ENCODE results near the gene IL13.

Gene IL13

DNA sequence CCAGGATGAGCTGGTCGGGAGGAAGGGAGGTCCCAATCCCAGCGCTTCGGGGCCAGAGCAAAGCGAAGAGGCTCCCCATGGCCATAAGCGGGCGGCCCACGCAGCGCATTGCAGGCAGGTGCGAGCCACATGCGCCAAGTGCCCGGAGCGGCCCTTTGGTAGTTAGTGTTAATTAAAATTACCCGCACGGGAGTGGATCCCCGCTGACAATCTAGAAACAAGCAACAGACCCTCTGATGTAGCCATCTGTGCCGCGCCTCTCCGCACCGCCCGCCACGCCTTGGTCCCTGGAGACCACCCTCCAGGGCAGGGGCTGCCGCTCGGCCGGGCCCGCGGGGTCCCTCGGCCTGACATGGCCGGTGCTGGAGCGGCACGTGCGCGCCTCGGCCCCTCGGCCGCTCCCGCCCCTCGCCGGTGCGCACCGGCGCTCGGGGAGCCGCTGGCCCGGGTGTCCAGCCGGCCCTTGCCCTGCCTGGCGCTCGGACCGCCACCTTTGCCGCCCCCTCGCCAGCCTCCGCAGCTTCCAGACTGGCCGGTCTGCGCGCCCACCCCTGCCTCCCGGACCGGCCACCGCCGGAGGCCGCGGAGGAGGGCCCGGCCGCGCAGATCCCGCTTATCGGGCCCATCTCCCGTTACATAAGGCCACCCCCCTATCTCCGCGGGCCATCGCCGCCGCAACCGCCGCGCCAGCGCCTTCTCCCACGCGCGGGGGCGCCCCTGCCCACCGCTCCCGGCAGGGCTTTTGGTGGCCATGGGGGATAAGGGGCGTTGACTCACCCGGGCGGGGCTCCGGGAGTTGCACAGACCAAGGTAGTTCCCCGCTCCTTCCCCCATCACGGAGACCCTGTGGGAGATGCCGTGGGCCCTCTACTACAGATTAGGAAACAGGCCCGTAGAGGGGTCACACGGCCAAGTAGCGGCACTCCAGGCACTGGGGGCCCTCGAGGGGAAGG lies 1.9 kb upstream of the IL13 start:
- peak overlapping the region; percentile 5 for H3K4me3 ChIP-seq (ENCODE audit: low read depth, low read length)

GRCh38 chr5:132656774-132657355 lies 1.1 kb upstream of the IL13 start:
- H3K4me3 ChIP-seq (ENCODE audit: low read depth, low read length) = no peak overlapping the region

DNA sequence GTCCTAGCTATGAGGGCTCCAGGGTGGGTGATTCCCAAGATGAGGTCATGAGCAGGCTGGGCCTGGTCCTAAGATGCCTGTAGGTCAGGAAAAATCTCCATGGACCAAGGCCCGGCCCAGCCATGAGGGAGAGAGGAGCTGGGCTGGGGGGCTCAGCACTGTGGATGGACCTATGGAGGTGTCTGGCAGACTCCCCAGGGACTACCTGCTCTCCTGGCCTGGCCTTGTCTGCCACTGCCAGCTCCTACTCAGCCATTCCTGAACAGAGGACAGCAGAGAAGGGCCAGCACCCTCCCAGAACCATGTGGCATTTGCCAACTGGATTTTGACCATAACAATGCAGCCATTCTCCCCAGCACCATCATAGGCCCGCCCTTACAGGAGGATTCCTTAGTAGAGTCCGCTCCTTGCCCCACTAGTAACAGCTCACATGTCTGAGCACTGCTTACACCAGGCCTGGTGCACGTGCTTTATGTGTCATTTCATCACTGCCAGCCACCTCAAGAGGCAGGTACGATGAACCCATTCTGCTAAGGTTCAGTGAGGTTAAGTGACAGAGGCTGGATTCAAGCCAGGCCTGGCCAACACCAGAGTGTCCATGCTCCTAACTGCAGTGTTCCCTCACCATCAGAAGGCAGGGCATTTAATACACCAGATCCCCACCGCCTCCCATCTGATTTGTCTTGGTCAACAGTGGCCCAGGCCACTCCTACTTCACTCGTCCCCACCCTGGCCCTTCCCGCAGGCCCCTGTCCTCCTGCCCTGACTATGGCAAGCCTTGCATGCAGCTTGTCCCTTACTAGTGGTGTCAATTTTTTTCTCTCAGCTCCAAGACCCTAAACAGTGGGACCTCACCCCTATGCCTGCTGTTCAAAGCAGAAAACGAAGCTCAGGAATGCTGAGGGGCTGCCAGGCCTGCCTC lies 669 bp downstream of the IL13 start:
- no peak overlapping the region for H3K4me3 ChIP-seq (ENCODE audit: low read depth, low read length)

GRCh38 chr5:132659598-132660493 lies 1.9 kb downstream of the IL13 start:
- no peak overlapping the region for H3K4me3 ChIP-seq (ENCODE audit: low read depth, low read length)

DNA sequence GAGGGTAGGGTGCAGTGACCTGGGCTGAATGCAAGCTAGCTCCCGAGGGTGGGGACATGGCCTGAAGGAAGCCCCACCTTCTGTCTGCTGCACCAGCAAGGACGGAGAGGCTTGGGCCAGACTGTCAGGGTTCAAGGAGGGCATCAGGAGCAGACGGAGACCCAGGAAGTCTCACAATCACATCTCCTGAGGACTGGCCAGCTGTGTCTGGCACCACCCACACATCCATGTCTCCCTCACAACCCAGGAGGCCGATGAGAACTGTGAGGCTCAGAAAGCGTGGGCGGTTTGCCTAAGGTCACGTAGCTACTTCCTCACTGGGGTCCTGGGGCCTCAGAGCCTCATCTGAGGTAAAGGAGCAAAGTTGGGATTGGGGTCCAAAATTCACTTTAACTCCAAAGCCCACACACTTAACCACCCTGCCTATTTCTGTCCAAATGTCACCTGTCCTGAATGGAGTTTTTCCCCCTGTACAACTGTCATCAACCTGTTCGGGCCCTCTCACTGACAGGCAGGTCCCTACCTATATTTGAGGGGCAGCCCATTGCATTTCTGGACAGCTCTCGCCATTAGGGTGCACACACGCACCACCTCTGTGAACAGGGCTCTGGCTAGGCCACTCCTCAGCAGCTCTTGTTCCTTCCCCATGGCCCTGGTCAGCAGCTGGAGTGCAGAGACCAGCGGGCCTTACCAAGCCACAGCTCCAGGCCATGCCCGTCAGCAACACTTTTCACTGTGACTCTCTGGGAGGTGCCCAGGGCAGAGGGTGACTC lies 3.4 kb downstream of the IL13 start:
- no peak overlapping the region for H3K4me3 ChIP-seq (ENCODE audit: low read depth, low read length)

DNA sequence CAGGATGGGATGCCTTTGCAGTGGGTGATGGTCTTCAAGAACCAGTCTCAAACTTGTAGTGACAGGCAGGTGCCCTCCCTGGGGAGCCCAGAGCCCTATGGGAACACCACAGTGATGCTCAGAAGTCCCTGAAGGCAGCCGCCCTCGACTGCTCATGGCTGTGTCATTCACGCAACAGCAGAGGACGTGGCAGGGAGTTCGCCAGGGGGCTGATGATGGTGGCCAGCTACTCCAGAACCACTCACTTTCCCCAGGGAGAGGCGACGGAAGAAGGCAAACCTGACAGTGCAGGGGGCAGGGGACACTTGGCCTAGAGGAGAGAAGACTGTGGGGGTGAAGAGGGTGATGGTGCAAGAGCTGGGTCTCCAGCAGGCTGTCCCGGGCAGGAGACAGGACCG lies 4.0 kb downstream of the IL13 start:
- no peak overlapping the region for H3K4me3 ChIP-seq (ENCODE audit: low read depth, low read length)

GRCh38 chr5:132662925-132663770 lies 5.2 kb downstream of the IL13 start:
- H3K4me3 ChIP-seq (ENCODE audit: low read depth, low read length) = no peak overlapping the region

DNA sequence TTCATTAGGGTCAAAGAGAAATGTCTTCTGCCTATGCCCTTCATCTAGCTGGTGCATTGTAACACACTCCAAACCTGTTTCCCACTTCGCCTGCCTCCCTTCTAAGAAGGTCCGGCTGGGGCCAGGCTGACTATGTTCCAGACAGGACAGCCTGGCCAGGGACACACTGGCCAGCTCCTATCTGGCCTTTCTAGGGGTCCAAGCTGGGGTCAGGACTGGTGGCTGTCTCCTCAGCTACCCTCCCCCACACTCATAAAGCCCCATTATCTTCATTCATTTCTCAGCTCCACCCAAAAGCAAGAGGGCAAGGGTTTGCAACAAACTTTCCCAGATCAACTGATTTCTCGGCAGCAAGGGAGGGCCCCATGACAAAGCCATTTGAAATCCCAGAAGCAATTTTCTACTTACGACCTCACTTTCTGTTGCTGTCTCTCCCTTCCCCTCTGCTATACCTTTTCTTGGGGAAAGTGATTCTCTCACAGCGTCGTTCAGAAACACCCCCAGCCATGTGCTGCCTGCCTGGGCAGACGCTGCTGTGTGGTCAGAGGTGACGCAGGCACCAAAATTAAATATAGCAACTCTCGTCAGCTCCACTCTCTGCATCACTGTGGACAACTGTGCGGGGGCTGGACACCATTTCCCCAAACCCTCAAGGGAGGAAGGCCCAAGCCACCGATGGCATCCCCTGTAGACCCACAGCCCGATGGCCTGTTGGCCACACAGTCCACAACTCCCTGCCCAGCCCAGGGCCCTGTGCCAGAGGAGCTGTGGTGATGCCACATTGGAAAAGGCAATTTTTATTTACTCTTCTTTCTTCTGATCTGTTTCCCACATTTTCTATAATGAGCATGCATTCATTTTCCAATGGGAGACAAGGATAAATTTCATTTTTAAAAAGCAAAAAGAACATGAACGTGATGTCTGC lies 6.1 kb downstream of the IL13 start:
- no peak overlapping the region for H3K4me3 ChIP-seq (ENCODE audit: low read depth, low read length)

DNA sequence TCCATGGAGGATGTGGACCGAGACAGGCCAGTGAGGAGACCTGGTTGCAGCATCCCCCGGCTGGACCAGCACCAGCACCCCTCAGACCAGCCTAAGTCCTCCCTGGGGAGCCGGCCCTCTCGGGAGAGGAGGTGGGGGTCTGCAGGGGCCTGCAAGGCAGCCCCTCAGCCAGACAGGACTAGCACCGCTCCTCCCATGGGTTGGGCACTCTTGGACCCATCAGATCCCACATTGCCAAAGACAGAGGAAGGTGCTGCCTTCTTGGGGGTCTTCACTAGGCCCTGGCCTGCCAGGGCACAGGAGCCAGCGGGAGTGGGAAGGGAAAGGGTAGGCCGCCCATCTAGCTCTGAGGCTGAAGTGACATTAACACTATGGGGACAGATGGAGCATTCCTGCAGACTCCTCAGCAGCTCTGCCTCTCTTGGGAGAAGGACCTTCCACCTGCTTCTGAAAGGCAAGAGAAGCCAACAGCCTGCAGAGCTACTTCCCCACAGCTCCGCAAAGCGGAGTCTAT lies 6.8 kb downstream of the IL13 start:
- no peak overlapping the region for H3K4me3 ChIP-seq (ENCODE audit: low read depth, low read length)

- H3K4me3 ChIP-seq (ENCODE audit: low read depth, low read length) = no peak overlapping the region
Measured at GRCh38 chr5:132665574-132666080, 7.7 kb downstream of the IL13 start.

- H3K4me3 ChIP-seq (ENCODE audit: low read depth, low read length) = no peak overlapping the region
Measured at GRCh38 chr5:132666310-132667123, 8.5 kb downstream of the IL13 start.

GRCh38 chr5:132667309-132667708 lies 9.3 kb downstream of the IL13 start:
- no peak overlapping the region for H3K4me3 ChIP-seq (ENCODE audit: low read depth, low read length)

DNA sequence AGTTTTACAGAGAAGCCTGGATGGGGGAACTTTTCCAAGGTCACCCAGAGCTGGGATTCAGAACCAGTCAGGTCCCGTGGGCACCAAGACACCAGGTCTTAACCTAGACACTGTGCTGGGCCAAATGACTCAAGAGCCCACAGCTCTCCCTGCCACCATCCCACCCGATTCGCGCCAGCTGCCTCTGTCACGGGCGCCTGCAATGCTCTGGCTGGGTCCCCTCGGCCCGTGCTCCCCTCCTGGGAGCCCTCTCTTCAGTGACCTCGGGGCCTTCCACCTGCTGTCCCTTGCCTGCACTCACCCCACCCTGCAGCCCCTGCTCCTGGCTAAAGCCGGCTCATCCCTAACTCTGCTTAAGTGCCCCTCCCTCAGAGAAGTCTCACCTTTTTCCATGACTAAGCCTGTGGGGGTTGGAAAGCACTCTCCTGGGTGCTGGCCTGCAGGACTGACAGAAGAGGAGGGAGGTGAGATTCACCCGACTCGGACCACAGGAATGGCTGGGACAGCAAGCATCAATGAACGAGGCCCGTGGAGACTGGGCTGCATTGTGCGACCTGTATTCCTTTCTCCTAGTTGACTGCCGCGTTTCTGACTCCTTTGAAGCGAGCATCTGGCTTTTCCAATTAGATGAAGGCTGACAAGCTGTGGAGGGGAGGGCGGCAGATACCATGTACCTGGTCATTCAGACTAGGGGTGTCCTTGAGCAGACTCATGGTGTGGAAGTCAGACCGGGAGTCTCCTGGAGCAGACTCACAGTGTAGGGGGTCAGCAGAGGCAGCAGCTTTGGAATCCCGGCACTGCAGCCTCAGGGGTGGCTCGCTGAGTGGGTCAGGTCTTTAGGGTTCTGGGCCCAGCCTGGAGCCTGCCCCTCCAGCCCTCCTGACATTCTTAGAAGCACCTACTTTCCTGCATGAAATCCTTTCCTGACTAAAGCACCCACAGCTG lies 10.1 kb downstream of the IL13 start:
- H3K4me3 ChIP-seq (ENCODE audit: low read depth, low read length) = no peak overlapping the region

DNA sequence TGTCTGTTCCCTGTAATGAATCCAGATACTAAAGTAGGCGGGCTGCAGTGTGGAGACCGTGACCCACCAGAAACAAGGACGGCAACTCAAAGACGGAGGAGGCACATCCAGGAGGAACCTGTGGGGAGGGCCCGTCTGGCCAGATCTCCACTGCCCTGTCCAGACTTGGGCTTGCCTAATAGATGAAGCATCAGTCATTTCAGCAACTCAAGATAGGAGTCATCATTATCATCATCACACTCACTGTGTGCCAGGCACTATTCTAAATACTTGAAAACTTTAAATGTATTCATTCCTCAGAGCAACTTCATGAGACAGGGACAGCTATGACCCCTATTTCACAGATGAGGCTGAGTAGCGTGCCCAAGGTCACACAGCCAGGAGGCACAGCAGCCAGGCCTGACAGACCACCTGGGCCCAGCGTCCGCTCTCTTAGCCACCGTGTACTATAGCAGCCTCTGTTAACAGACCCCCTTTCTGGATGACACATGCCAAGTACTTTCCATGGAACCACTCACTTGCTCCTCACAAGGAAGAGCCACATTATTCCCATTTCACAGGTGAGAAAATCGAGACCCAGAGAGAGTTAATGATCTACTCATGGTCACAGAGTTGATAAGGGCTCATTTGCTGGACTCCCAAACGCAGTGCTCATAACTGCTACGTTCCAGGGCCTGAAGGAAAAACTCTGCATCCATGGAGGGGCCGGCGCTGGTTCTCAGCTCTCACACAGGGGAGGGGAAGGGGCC lies 10.9 kb downstream of the IL13 start:
- no peak overlapping the region for H3K4me3 ChIP-seq (ENCODE audit: low read depth, low read length)

GRCh38 chr5:132669455-132669820 lies 11.5 kb downstream of the IL13 start:
- H3K4me3 ChIP-seq (ENCODE audit: low read depth, low read length) = no peak overlapping the region

Measured in iPS-11a (cell line).